Omental fat pad (tissue), 4 donors: ENCODE results near the gene ST3GAL5. TPM values are rescaled to one million over a fixed set of nuclear protein-coding genes. Genes with fewer than 3 reads are reported as not detected.

Source experiments
- ATAC-seq: fragments of 150-250 bp; one replicate; pipeline ENCODE4 v1.9.1; 2016; ENCODE audit warnings: mild to moderate bottlenecking, moderate library complexity; ENCODE audit not compliant: low FRiP score
- DNase-seq: peaks from one replicate; pipeline ENCODE4 v3.0.0-alpha.2; 2019; ENCODE audit warnings: low spot score
- CTCF ChIP-seq, 3 donors: fragments of 450-650 bp; IDR thresholded peaks; one replicate each; pipeline ENCODE4 v1.5.1; 2016 to 2017; ENCODE audit warnings: antibody characterized with exemption in 3 of 3, mild to moderate bottlenecking in 3 of 3, moderate library complexity in 2 of 3
- total RNA-seq, 4 donors: library from RNA; depleted of rRNA; stranded (reverse); fragments of >200 nt; gene quantifications; one replicate each; pipeline ENCODE4 v1.1.0, GENCODE V29; 2016

The ST3GAL5 gene
- total RNA-seq, 4 donors from 2014 or later: 41.7 to 89.5 (median 59.4) TPM

GRCh38 chr2:85915606-85916303 is 27.0 kb upstream of the ST3GAL5 start:
- DNase-seq: no peak
- TF ChIP-seq CTCF (IDR thresholded peaks at IDR 0.05): no peak
- ATAC-seq: no peak

- no peak for DNase-seq
- TF ChIP-seq CTCF (IDR thresholded peaks at IDR 0.05): no peak
These were observed 26.1 kb upstream of the ST3GAL5 start for GRCh38 chr2:85914922-85915321.

GRCh38 chr2:85913884-85914881 is 25.4 kb upstream of the ST3GAL5 start:
- no peak for DNase-seq
- peak; percentile 72 for ATAC-seq
- no peak for TF ChIP-seq CTCF (IDR thresholded peaks at IDR 0.05)

More at GRCh38 chr2:85914922-85915321, 26.1 kb upstream of the ST3GAL5 start:
- no peak for ATAC-seq

GRCh38 chr2:85911814-85912692 is 23.3 kb upstream of the ST3GAL5 start:
- DNase-seq: no peak
- peak; percentile 31 for ATAC-seq
- no peak for TF ChIP-seq CTCF (IDR thresholded peaks at IDR 0.05)

- ATAC-seq: no peak
- no peak for TF ChIP-seq CTCF (IDR thresholded peaks at IDR 0.05)
These were observed 22.3 kb upstream of the ST3GAL5 start for GRCh38 chr2:85911097-85911496.

GRCh38 chr2:85909005-85909404 is 20.2 kb upstream of the ST3GAL5 start:
- DNase-seq (no peak), ATAC-seq (no peak)
- TF ChIP-seq CTCF (IDR thresholded peaks at IDR 0.05): no peak

More at GRCh38 chr2:85911097-85911496, 22.3 kb upstream of the ST3GAL5 start:
- DNase-seq: no peak
